GM19043 (cell line): ENCODE measurements around the gene IL36RN.

ENCODE experiments used
- ATAC-seq: cut with Tn5 transposase; IDR thresholded peaks from one replicate; pipeline ENCODE4 v1.9.1; 2021; ENCODE audit warnings: low read depth; ENCODE audit not compliant: unreplicated experiment

IL36RN gene

GRCh38 chr2:113046465-113046864 lies 12.5 kb upstream of the IL36RN start:
- ATAC-seq = no peak

- ATAC-seq = no peak
Measured at GRCh38 chr2:113050921-113051895, 7.8 kb upstream of the IL36RN start.

- ATAC-seq = no peak
Measured at GRCh38 chr2:113052396-113052917, 6.5 kb upstream of the IL36RN start, which contains the start of gene IL36B. TSS of gene IL36B (minus strand) at chr2:113052867.

GRCh38 chr2:113053666-113054065 lies 5.3 kb upstream of the IL36RN start:
- ATAC-seq = no peak

GRCh38 chr2:113054066-113054465 lies 4.9 kb upstream of the IL36RN start:
- ATAC-seq = no peak

- ATAC-seq = no peak
Measured at GRCh38 chr2:113056521-113056920, 2.5 kb upstream of the IL36RN start.

- no peak for ATAC-seq
Measured at GRCh38 chr2:113057117-113057516, 1.9 kb upstream of the IL36RN start.

GRCh38 chr2:113058411-113058994 lies 495 bp upstream of the IL36RN start:
- no peak for ATAC-seq

- ATAC-seq = no peak
Measured at GRCh38 chr2:113060396-113060795, 1.4 kb downstream of the IL36RN start.

GRCh38 chr2:113060796-113061195 lies 1.8 kb downstream of the IL36RN start:
- ATAC-seq = no peak

- ATAC-seq = no peak
Measured at GRCh38 chr2:113061241-113061640, 2.2 kb downstream of the IL36RN start.

GRCh38 chr2:113061896-113062770 lies 3.1 kb downstream of the IL36RN start:
- no peak for ATAC-seq

GRCh38 chr2:113064281-113064680 lies 5.3 kb downstream of the IL36RN start:
- no peak for ATAC-seq

- no peak for ATAC-seq
Measured at GRCh38 chr2:113064898-113065297, 5.9 kb downstream of the IL36RN start.

- ATAC-seq = no peak
Measured at GRCh38 chr2:113067681-113068080, 8.7 kb downstream of the IL36RN start, which contains the start of gene IL1F10. TSS of gene IL1F10 (plus strand) at chr2:113067970. CDS start at chr2:113072739, 4,769 bp downstream.

GRCh38 chr2:113068249-113068648 lies 9.3 kb downstream of the IL36RN start:
- ATAC-seq = no peak

- no peak for ATAC-seq
Measured at GRCh38 chr2:113068706-113069485, 9.9 kb downstream of the IL36RN start.

- ATAC-seq = no peak
Measured at GRCh38 chr2:113069676-113070605, 10.9 kb downstream of the IL36RN start.

- ATAC-seq = no peak
Measured at GRCh38 chr2:113070606-113070975, 11.6 kb downstream of the IL36RN start.
